ENCODE results near the gene RAP1GDS1. TPM values are rescaled to one million over a fixed set of nuclear protein-coding genes. Genes with fewer than 3 reads are reported as not detected.

RAP1GDS1 gene
- total and polyA plus RNA-seq, 2 of the 4 experiments (the other 2 are of a cell fraction): 29.0 to 85.1 TPM

- TF ChIP-seq BHLHE40 (IDR thresholded peaks at IDR 0.05; ENCODE audit: low read depth, low read length): no peak
- no peak for TF ChIP-seq RAD21 (IDR thresholded peaks at IDR 0.05; ENCODE audit: low read length)
- no peak for TF ChIP-seq FOS (IDR thresholded peaks at IDR 0.05; ENCODE audit: low read depth, low read length)
Measured at GRCh38 chr4:98466868-98467599, 205.8 kb downstream of the RAP1GDS1 start (continued).

DNA sequence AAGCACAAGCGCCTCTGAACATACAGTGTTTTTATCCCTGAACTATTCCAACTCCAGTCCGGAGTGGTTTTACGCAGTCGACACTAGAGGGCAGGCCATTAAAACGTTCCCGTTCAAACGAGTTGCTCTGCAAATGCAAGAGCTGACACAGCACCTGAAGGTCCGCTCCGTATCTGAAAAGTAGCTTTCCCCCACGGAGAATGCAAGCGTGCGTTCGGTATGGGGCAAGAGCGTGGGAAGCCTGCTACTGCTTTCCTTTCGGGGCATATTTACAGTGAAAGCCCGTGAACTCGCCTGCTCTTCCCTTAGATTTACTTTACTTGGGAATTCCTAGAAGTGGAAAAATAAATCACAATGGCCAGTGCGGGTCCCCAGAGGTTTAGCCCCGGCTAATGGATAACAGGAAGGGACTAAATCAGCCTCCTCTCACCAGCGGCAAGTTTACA, 206.5 kb downstream of the RAP1GDS1 start:
- peak overlapping the region; percentile 39 for H4K91ac ChIP-seq (ENCODE audit: insufficient read depth, low read depth, low read length)
- peak overlapping the region; percentile 53 for H2AK9ac ChIP-seq (replicated peaks; ENCODE audit: low read depth, low read length, poor library complexity)
- peak overlapping the region; percentile 32; the same call in 1 of the 2 replicates for H3K23ac ChIP-seq (ENCODE audit: low read depth, low read length)
- peaks cover 5% of the 10 kb centered on the region for H3K4me1 ChIP-seq (ENCODE audit: control insufficient read depth, insufficient read depth, low read length)
- peak overlapping the region; percentile 56 for H2BK120ac ChIP-seq (ENCODE audit: low read depth, low read length)
- 0 out of 2 replicates have a peak overlapping the region, but pooled peaks have one; percentile 47 for H2BK20ac ChIP-seq (ENCODE audit: low read depth, low read length)
- H3K4me2 ChIP-seq (ENCODE audit: low read depth, low read length): peak overlapping the region; percentile 76
- ChIA-PET CTCF (interaction anchor here (0.6 to 1.7 kb wide), 16 partner anchors 9 to 461 kb away, joined by 3 to 8 read pairs (median 4); partner anchors contain the start of genes EIF4E and RAP1GDS1), POLR2A (ENCODE audit: unreplicated experiment) (interaction anchor here (0.7 kb wide), 1 partner anchor 206 kb away, joined by 3 read pairs; the partner anchor contains the start of gene RAP1GDS1)
- H4K8ac ChIP-seq (ENCODE audit: low read depth in 2 of 2, low read length in 2 of 2): peak overlapping the region in 1 of 2 experiments; percentile 33; a peak in 1 of 4 replicates
- peak overlapping the region; percentile 57 for H3K14ac ChIP-seq (replicated peaks; ENCODE audit: low read depth, low read length)
- H4K5ac ChIP-seq (ENCODE audit: low read depth, low read length): no peak overlapping the region
- 3% methylated on average over 5 of the region's 20 CpGs; no CpG with 5 or more reads in 1 of the 2 experiments for WGBS, 2 experiments (ENCODE audit: extremely low coverage in 2 of 2, insufficient read length in 1 of 2)
- H2AK5ac ChIP-seq (ENCODE audit: low read depth, low read length): peak overlapping the region; percentile 68; the same call in 1 of the 2 replicates
- peaks cover 0 to 9% of the 10 kb centered on the region in 2 experiments; a peak in 2 of 4 replicates for H3K79me1 ChIP-seq (ENCODE audit: low read depth in 1 of 2, low read length in 2 of 2)
- ATAC-seq (ENCODE audit: low read depth): peak; percentile 88
- intact Hi-C loops (cut with micrococcal nuclease) (loop anchor here (1.0 to 10.0 kb wide), 8 partner anchors 190 to 997 kb away; partner anchors contain the start of genes EIF4E and RAP1GDS1), dilution Hi-C loops (cut with HindIII; ENCODE audit: low sequenced_read_pairs, unreplicated experiment) (no loop called here), in situ Hi-C loops (cut with MboI; ENCODE audit: low sequenced_read_pairs) (loop anchor here (5.0 to 25.0 kb wide), 3 partner anchors 190 to 595 kb away; partner anchors contain the start of gene TSPAN5)
- peaks cover 6% of the 10 kb centered on the region; the same call in 1 of the 2 replicates for H3K9me1 ChIP-seq (ENCODE audit: insufficient read depth, low read length)
- H4K20me1 ChIP-seq (ENCODE audit: insufficient read depth, low read length): no peaks in the 10 kb centered on the region
- peaks cover 16% of the 10 kb centered on the region for H3K36me3 ChIP-seq (ENCODE audit: control insufficient read depth, insufficient read depth, low read length)
- DNase-seq: peak; percentile 95
- peak overlapping the region; percentile 82 for H2AFZ ChIP-seq (replicated peaks; ENCODE audit: low read length, poor library complexity)
- no peaks in the 10 kb centered on the region for H3K27me3 ChIP-seq (ENCODE audit: control insufficient read depth, insufficient read depth, low read length)
- H2BK15ac ChIP-seq (ENCODE audit: low read depth, low read length): peak overlapping the region; percentile 77; the same call in 1 of the 3 replicates
- H2BK5ac ChIP-seq (ENCODE audit: low read depth, low read length, poor library complexity, severe bottlenecking): peak overlapping the region; percentile 3
- H3K27ac ChIP-seq (ENCODE audit: insufficient read depth, low read length): 0 out of 2 replicates have a peak overlapping the region, but pooled peaks have one; percentile 4
- 0 out of 2 replicates have a peak overlapping the region, but pooled peaks have one; percentile 26 for H3K9ac ChIP-seq (ENCODE audit: low read depth, low read length)
- BruUV-seq (replicated peaks): no TSS peak
- peak overlapping the region; percentile 58 for H3K4ac ChIP-seq (ENCODE audit: low read depth, low read length)
- no peaks in the 10 kb centered on the region for H3K9me3 ChIP-seq (ENCODE audit: control insufficient read depth, insufficient read depth, low read length)
- no peak overlapping the region for H3K18ac ChIP-seq (ENCODE audit: low read depth, low read length)
- no peak overlapping the region for H3K56ac ChIP-seq (ENCODE audit: extremely low read depth, insufficient read depth, low read length)
- peak overlapping the region; percentile 37; the same call in 1 of the 2 replicates for H3K4me3 ChIP-seq (ENCODE audit: insufficient read depth, low read depth, low read length)
- no peak for TF ChIP-seq FOS (IDR thresholded peaks at IDR 0.05; ENCODE audit: low read depth, low read length)
- TF ChIP-seq, protein P1, sequence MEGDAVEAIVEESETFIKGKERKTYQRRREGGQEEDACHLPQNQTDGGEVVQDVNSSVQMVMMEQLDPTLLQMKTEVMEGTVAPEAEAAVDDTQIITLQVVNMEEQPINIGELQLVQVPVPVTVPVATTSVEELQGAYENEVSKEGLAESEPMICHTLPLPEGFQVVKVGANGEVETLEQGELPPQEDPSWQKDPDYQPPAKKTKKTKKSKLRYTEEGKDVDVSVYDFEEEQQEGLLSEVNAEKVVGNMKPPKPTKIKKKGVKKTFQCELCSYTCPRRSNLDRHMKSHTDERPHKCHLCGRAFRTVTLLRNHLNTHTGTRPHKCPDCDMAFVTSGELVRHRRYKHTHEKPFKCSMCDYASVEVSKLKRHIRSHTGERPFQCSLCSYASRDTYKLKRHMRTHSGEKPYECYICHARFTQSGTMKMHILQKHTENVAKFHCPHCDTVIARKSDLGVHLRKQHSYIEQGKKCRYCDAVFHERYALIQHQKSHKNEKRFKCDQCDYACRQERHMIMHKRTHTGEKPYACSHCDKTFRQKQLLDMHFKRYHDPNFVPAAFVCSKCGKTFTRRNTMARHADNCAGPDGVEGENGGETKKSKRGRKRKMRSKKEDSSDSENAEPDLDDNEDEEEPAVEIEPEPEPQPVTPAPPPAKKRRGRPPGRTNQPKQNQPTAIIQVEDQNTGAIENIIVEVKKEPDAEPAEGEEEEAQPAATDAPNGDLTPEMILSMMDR (conservative IDR thresholded peaks at IDR 0.05; ENCODE audit: low read depth, low read length): peak; percentile 82
- peak; percentile 86 for TF ChIP-seq SMC3 (IDR thresholded peaks at IDR 0.05; ENCODE audit: low read depth, low read length)
- TF ChIP-seq POLR2A (IDR thresholded peaks at IDR 0.05; ENCODE audit: low read depth, low read length): peak; percentile 60; the same call in 1 of the 2 replicates
- TF ChIP-seq CHD1 (IDR thresholded peaks at IDR 0.05; ENCODE audit: low read depth, low read length): no peak
- TF ChIP-seq, protein P2, sequence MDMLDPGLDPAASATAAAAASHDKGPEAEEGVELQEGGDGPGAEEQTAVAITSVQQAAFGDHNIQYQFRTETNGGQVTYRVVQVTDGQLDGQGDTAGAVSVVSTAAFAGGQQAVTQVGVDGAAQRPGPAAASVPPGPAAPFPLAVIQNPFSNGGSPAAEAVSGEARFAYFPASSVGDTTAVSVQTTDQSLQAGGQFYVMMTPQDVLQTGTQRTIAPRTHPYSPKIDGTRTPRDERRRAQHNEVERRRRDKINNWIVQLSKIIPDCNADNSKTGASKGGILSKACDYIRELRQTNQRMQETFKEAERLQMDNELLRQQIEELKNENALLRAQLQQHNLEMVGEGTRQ (IDR thresholded peaks at IDR 0.05; ENCODE audit: low read depth, low read length): no peak
- TF ChIP-seq CEBPB (IDR thresholded peaks at IDR 0.05; ENCODE audit: low read depth, low read length): peak; percentile 77
- peak; percentile 22; the same call in 1 of the 2 replicates for TF ChIP-seq BHLHE40 (IDR thresholded peaks at IDR 0.05; ENCODE audit: low read depth, low read length)
- TF ChIP-seq RAD21 (IDR thresholded peaks at IDR 0.05; ENCODE audit: low read length): peak; percentile 90
- TF ChIP-seq MAZ (IDR thresholded peaks at IDR 0.05; ENCODE audit: borderline replicate concordance, low read depth, low read length): no peak
- peak; percentile 79 for TF ChIP-seq MAFK (IDR thresholded peaks at IDR 0.05; ENCODE audit: low read depth, low read length)

All from IMR-90 (cell line).